ENCODE measurements around the gene STRN4.

The STRN4 gene

DNA sequence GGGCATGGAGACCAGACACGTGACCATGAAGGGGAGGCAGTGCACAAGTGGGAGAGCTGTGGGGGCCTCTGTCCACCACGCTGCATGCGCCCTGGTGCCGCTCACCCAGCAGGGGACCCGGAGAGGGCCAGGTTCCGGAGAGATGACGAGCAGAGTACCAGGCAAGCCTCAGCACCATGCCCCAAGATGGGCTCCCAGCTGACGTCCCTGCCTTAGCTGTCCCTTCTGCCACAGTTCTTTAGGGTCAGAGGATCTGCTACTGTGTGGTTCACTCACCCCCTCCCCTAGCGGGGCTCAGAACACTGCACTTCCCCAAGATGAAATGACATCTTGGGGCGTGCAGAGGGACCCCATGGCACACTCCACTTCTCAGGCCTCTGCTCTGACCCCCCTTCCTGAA lies 19.7 kb downstream of the STRN4 start:
- DNase-seq (ENCODE audit: low read depth in 3 of 3), result no peak

- DNase-seq (ENCODE audit: low read depth in 3 of 3), result no peak
These were observed 20.3 kb downstream of the STRN4 start for GRCh38 chr19:46725859-46726393.

DNA sequence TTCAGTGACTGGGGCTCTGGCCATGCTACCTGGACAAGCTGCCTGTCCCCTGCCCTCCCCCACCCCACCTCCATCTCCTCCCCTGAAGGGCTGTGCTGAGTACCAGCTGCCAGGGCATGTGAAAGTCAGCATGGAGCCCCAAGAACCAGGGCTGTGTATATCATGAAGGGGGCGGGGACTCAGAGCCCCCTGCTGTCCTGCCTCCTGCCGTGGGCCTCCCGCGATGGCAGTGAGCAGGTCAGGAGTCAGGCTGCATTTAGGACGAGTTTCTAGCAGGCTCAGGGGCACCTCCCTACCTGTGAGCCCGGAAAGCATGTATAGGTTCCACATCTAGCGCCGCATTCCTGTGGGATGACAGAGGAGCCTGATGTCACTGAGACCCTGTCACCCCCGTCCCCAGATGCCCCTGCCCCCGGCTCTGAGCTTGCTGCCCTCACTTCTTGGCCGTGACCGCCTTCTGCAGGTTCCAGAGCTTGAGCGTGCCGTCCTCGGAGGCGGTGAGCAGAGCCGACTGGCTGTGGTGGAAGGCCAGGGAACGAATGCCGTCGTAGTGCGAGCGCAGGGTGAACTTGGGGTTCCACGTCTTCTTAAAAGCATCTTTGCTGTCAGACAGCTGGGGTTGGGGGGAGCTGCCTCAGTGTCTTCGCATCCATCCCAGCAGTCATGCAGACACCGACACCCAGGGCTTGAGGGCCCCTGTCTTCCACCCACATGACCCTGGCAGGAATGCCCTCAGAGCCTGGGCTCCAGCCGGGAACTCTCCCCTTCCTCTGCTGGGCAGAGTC lies 21.0 kb downstream of the STRN4 start:
- DNase-seq (ENCODE audit: low read depth in 3 of 3), result no peak

- no peak for DNase-seq (ENCODE audit: low read depth in 3 of 3)
These were observed 21.8 kb downstream of the STRN4 start for GRCh38 chr19:46724468-46724867.

- DNase-seq (ENCODE audit: low read depth in 3 of 3), result no peak
These were observed 22.8 kb downstream of the STRN4 start for GRCh38 chr19:46723471-46723870.

- DNase-seq (ENCODE audit: low read depth in 3 of 3), result no peak
These were observed 23.2 kb downstream of the STRN4 start for GRCh38 chr19:46723023-46723461.

DNA sequence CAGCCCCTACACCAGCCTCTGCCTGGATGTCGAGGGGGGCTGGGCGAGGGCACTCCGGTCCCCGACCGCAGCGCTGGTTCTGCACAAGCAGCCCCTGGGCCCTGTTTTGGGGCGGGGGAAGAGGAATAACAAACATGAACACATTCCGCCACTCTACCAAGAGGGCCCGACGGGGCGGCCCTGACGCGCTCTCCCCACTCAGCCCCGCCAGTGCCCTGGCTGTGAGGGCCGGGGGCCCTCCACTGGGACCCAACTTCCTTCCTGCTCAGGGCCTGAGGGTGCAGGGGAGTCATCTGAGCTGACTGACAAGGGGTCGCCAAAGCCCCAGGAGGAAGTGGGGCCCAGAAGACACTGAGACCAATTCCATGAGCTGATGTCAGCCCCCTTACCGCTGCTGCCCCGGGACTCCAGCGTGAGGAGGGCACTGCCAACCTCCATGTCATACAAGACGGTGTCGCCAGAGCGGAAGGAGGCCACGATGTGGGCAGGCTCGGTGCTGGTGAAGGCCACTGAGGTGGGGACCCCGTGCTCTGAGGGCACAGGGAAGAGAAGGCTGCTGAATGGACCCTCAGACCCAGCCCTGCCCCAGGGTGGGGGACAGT lies 23.7 kb downstream of the STRN4 start:
- DNase-seq (ENCODE audit: low read depth in 3 of 3), result no peak

- DNase-seq (ENCODE audit: low read depth in 3 of 3), result no peak
These were observed 24.3 kb downstream of the STRN4 start for GRCh38 chr19:46722004-46722380.

- DNase-seq (ENCODE audit: low read depth in 3 of 3), result no peak
These were observed 24.8 kb downstream of the STRN4 start for GRCh38 chr19:46721269-46722003.

- no peak for DNase-seq (ENCODE audit: low read depth in 3 of 3)
These were observed 25.6 kb downstream of the STRN4 start for GRCh38 chr19:46720503-46721239.

GRCh38 chr19:46719629-46720502 lies 26.4 kb downstream of the STRN4 start:
- DNase-seq (ENCODE audit: low read depth in 3 of 3), result no peak

DNA sequence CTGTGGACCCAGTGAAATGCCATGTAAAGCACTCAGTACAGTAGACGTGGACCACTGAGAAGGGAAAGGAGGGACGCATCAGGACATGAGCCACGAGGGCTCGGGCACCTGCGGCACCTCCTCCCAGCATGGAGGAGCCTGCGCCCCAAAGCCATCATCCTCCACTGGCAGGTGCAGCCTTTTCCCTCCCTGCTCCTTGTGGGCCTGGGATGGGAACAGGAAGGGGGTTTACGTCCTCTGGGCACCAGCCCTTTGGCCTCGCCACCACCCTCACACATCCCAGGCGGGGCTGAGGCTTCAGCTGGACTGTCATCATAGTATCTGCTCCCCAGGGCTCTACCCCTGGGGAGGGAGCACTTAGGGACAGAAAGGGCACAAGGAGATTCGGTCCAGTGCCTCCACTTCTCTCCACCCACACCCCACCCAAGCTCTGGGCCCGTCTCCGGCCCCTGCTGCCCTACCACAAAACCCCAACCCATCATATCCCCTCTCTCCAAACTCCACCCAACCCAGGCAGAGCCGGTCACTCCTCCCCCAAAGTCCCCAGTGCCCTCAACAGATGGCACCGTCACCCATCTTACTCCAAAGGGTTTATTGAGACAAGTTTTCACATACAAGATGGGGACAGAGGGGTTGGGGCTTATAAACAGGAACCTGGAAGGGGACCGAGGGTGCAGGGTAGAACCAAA lies 27.2 kb downstream of the STRN4 start:
- DNase-seq (ENCODE audit: low read depth in 3 of 3), result no peak

DNA sequence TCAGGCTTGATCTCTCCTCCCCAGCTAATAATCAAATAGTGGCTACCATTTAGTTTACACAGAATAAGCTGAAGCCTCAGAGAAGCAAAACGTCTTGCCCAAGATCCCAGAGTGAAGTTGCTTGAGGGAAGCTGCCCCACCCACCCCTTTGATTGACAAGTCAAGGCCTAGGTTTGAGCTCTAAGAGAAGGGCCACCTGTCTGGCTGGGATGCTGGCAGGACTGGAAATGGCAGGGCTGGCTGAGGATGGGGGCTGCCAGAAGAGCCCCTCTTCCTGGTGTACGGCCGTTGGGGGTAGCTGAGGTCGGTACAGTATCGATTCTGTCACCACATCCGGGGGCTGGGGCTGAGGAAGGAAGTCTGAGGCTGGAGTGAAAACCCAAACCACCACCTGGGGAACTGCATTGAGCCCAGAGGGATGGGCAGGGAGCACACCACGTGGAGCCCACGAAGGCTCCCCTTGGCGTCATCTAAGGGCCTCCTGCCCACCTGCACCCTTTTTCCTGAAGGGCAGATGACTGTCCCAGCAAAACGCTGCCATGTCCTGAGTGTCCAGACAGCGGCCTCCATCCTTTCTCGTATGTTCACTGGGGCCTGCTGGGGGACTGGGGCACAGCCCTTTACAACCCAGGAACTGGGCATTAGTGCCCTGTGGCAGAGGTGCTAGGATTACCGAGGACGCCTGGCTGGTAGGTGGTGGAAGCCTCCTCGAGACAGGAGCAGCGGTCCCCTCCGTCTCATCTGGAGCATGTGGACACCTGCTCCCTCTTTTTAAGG lies 27.9 kb downstream of the STRN4 start:
- DNase-seq (ENCODE audit: low read depth in 3 of 3), result peak in 1 of 3 experiments; percentile 56

GRCh38 chr19:46717716-46718143 lies 28.5 kb downstream of the STRN4 start:
- DNase-seq (ENCODE audit: low read depth in 3 of 3), result no peak

GRCh38 chr19:46717034-46717715 lies 29.1 kb downstream of the STRN4 start, which contains the start of gene PRKD2:
Gene PRKD2 (minus strand): TSS chr19:46717114. CDS start chr19:46716370, 744 bp downstream.
- DNase-seq (ENCODE audit: low read depth in 3 of 3), result peak; percentile 84 to 91 (median 87)

DNA sequence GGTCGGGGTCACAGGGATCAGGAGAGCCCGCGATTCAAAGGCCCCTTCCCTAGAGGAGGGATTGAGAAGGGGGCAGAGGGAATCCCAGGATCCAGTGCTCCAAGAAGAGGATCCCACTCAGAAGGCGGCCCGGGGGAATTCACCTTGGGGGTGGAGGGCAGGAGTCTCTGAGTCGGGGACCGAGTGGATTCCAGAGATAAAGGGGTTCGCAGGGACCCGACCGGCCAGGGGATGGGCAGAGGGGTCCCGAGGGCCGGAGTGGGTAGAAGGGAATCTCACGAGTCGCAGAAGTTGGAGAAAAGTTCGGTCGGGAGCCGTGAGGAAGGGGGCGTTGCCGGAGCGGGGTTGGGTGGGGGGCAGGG lies 29.6 kb downstream of the STRN4 start:
- DNase-seq (ENCODE audit: low read depth in 3 of 3), result no peak

DNA sequence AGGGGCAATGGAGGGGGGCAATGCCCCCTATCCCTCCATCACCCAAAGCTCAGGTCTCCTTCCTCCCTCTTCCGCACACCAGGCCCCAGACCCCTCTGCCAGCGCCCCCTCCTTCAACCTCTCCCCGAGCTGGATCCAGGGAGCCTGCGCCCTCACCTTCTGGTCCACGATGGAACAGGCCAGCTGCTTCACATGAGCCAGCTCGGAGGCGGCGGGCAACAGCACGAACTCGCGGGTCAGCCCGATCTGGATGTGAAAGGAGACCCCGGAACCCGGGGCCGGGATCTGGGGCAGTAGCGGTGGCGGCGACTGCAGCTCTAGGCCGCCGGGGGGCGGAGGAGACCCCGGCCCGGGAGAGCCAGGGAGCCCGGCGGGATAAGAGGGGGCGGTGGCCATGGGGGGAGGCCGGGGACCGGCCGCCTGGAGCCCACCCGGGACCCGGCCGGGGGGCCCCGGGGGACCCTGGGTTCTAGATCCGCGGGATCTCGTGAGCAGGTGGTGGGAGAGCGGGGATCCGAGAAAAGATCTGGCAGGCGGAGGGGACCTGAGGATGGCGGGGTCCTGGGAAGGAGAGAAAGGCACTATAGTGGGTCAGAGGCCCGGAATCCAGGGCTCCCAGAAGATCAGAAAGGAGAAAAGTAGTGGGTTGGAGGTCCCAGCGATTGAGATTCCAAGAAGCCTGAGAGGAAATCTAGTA lies 30.1 kb downstream of the STRN4 start:
- peak in 1 of 3 experiments; percentile 14 for DNase-seq (ENCODE audit: low read depth in 3 of 3)

DNA sequence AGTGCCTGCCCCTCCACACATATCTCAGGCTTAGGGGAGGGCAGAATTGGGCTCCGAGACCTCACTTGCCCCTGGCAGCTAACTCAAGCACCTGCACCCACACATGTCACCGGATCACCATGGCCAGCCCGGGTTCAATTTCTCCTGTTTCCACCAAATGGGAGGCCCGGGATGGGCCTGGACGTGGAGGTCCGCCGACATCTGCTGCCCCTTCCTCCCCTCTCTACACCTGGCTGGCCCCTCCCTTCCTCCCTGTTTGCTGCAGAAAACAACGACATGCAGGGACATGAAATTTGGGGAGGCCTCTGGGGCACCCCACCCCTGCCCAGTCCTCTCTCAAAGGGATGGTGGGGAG lies 30.7 kb downstream of the STRN4 start:
- no peak for DNase-seq (ENCODE audit: low read depth in 3 of 3)

All from stimulated activated CD4-positive, alpha-beta T cell treated with anti-CD3 and anti-CD28 coated beads, TNF-alpha, amount 100 ng/mL, for 24 hours (primary cell).